GM12801 (cell line): ENCODE measurements around the gene RPL7L1.

Source experiments
- CTCF ChIP-seq: IDR thresholded peaks from one replicate; pipeline ENCODE4 v1.5.1; 2011; ENCODE audit warnings: control low read depth; ENCODE audit not compliant: insufficient read length; ENCODE audit errors: extremely low read depth

RPL7L1 gene

DNA sequence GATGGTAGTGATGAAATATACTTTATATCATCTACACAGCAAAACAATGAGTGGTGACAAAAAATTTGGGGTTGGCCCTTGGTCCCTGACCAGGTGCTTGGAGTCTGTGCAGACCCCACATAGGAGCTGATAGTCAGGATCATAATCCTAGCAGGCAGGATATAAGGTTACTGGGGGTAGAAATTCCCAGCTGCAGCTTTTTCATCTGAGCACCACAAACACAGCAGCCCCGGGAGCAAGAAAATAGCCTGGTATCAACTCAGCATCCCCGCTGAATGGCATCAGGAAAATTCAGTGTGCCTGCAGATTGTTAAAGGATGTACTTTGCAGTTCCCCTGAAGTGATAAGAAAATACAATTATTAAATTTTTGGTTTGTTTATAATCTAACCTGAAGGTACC, 27.8 kb upstream of the RPL7L1 start:
- no peak for TF ChIP-seq CTCF

DNA sequence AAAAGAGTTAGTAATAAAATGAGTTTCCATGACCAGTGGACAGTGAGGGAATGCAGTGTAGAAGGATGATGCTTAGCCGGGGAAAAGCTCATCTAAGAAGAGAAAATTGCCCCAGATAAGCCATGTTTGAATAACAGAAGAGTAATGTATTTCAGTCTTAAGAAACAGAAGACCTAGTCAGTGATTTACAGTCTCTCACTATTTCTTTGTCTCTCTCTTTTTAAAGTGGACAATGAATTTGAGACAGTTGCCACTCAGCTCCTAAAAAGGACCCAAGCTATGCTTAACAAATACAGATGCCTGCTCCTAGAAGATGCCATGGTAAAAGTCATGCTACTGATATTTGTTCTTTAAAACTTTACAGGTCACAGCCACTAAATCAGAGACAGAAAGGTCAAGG, 19.4 kb upstream of the RPL7L1 start:
- no peak for TF ChIP-seq CTCF

DNA sequence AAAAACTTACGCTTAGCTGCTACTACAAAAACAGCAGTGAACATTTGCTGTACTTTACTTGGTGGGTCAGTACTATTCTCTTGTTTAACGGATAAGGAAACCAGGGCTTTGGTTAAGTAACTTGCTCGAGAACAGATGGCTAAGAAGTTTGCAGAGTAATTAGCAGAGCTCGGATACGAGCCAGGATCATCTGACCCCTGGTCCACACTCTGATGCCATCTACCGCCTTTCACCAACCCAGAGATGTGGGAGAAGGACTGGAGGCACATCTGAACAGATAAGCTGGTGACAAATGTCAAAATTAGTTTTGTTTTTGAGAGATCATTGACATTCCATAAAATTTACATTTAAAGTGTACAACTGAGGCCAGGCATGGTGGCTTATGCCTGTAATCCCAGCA, 18.9 kb upstream of the RPL7L1 start:
- TF ChIP-seq CTCF = no peak

GRCh38 chr6:42864602-42865001, 14.8 kb upstream of the RPL7L1 start:
- no peak for TF ChIP-seq CTCF

DNA sequence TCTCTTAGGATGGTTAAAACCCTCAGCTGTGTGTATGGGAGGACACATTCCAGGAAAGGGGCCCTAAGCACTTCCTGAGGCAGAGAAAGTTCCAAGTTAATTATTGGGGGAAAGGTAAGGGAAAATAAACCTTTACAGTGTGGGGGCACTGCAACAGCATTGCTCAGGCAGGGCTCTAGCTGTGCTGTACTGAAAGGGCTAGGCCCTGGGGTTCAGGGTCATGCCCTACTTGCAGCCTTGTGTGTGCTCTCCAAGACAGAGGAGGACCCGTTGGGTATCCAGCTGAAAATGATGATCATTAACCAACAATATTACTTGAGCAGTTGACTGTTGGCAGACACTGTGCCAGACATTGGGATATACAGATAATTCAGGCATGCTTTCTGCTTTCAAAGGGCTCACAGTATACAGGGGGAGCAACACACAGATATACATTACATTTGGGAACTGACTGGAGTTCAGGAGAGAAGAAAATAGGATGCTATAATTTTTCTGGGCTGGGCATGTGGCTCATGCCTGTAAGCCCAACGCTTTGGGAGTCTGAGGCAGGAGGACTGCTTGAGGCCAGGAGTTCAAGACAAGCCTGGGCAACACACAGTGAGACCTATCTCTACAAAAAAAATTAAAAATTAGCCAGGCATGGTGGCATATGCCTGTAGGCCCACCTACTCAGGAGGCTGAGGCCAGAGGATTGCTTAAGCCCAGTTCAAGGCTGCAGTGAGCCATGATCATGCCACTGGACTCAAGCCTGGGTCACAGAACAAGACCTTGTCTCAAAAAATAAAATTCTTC, 9.1 kb upstream of the RPL7L1 start:
- TF ChIP-seq CTCF = no peak

DNA sequence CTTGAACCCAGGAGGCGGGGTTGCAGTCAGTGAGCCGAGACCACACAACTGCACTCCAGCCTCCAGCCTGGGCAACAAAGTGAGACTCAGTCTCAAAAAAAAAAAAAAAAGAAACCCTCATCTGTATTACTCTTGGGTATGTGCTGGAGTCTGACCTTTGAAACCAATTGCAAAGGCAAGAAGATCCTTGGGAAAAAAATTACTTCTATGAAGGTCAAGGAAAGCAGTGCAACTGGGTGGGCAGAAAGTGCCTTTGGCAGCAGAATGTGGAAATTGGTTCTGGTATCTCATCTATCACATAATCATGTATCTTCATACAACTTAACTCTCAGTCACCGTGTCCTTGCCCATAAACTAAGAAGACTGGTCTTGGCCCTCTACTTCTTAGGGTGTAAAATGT, 7.7 kb upstream of the RPL7L1 start:
- no peak for TF ChIP-seq CTCF

DNA sequence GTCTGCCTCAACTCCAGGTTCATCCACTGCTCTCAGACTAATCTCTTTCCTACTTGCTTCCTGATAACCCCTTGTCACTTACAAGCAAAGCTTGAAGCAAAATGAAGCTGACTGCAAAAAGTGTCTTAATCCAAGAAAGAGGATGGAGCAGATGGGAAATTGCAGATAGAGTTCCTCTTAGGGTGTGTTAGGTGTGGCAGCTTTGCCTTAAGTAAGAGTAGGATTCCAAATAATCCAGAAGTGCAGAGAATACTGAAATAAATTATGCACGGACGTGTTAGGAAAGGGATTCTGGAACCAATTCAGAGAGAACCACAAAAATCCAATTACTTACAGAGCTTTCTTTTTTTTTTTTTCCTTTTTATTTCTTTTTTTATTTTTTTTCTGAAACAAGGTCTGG, 6.1 kb upstream of the RPL7L1 start:
- no peak for TF ChIP-seq CTCF
